AG10803 (cell line): ENCODE measurements around the gene ANKS1B.

ENCODE experiments used
- DNase-seq: peaks from one replicate; pipeline ENCODE4 v3.0.0; 2010; ENCODE audit warnings: low read depth
- H3K4me3 ChIP-seq: 2 replicates; pipeline ENCODE4 v1.5.1; 2011; ENCODE audit warnings: mild to moderate bottlenecking, low read length, control low read depth
- CTCF ChIP-seq: conservative IDR thresholded peaks from 2 replicates; pipeline ENCODE4 v1.5.1; 2011; ENCODE audit warnings: mild to moderate bottlenecking, low read length, control low read depth, inconsistent platforms

Gene ANKS1B

GRCh38 chr12:99870085-99870484 is 114.7 kb downstream of the ANKS1B start:
- no peak for DNase-seq
- no peak overlapping the region for H3K4me3 ChIP-seq
- TF ChIP-seq CTCF = no peak

- no peak for DNase-seq
- no peak for TF ChIP-seq CTCF
- no peak overlapping the region for H3K4me3 ChIP-seq
Observed at GRCh38 chr12:99861731-99862130, 123.0 kb downstream of the ANKS1B start.

GRCh38 chr12:99859126-99859525 is 125.6 kb downstream of the ANKS1B start:
- no peak for TF ChIP-seq CTCF
- no peak overlapping the region for H3K4me3 ChIP-seq
- no peak for DNase-seq

GRCh38 chr12:99852666-99853065 is 132.1 kb downstream of the ANKS1B start:
- DNase-seq = no peak
- no peak for TF ChIP-seq CTCF
- H3K4me3 ChIP-seq = no peak overlapping the region

- no peak for DNase-seq
- TF ChIP-seq CTCF = no peak
- H3K4me3 ChIP-seq = no peak overlapping the region
Observed at GRCh38 chr12:99847936-99848335, 136.8 kb downstream of the ANKS1B start.

GRCh38 chr12:99834710-99835109 is 150.0 kb downstream of the ANKS1B start:
- H3K4me3 ChIP-seq = no peak overlapping the region
- no peak for DNase-seq
- no peak for TF ChIP-seq CTCF

- no peak overlapping the region for H3K4me3 ChIP-seq
- DNase-seq = no peak
- TF ChIP-seq CTCF = no peak
Observed at GRCh38 chr12:99833397-99833796, 151.3 kb downstream of the ANKS1B start.
